Choroid plexus epithelial cell (primary cell): ENCODE results near the gene THSD8.

Experiments
- DNase-seq: peaks from one replicate; pipeline ENCODE4 v3.0.0-alpha.2; 2010; ENCODE audit warnings: low read depth
- H3K4me3 ChIP-seq: 2 replicates; pipeline ENCODE4 v1.5.1; 2011; ENCODE audit warnings: low read depth, mild to moderate bottlenecking, control low read depth, low read length, moderate library complexity
- CTCF ChIP-seq: conservative IDR thresholded peaks from 2 replicates; pipeline ENCODE4 v1.5.1; 2011; ENCODE audit warnings: low read depth, mild to moderate bottlenecking, control low read depth, inconsistent platforms, low read length, moderate library complexity

The THSD8 gene

GRCh38 chr19:12847159-12848139 lies 45.6 kb downstream of the THSD8 start:
- peak; percentile 74 for TF ChIP-seq CTCF
- DNase-seq = peak; percentile 80
- peak overlapping the region; percentile 36 for H3K4me3 ChIP-seq
